Glomerular visceral epithelial cell (primary cell): Measurements from ENCODE around the gene SYNJ2.

ENCODE experiments used
- DNase-seq: peaks from one replicate; pipeline ENCODE4 v3.0.0-alpha.2; 2016; ENCODE audit errors: extremely low spot score

Gene SYNJ2

DNA sequence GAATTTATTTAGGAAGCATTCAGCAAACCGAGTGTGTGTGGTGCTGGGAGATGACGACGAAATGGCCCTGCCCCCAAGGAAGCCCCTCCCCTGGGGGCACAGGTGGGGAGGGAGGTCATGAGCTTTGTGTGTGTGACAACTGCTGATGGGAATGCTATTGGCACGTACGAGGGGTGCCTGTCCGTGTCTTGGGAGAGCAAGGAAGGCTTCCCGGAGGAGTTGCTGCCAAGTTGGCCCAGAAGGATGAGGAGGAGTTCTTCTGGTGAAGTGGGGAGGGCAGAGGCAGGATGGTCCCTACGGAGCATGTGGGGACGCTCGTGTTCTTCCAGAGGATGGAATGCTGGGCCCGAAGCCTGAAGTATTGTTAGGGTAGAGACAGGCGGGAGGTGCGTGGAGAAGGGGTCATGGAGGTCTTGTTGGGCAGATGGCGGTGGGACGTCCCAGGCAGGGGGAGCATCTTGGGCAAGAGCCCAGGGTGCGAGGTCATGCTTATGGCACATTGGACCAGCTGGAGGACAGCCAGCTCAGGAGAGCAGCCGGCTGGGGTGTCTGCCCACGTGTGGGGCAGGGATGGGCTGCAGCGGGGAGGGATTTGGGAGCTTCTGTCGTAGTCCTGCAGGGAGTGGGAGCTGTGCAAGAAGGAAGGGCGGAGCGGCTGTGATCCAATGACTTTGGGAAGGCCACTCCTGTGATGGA, 46.1 kb downstream of the SYNJ2 start:
- peak; percentile 66 for DNase-seq

GRCh38 chr6:158028421-158028820, 46.8 kb downstream of the SYNJ2 start:
- DNase-seq = no peak

DNA sequence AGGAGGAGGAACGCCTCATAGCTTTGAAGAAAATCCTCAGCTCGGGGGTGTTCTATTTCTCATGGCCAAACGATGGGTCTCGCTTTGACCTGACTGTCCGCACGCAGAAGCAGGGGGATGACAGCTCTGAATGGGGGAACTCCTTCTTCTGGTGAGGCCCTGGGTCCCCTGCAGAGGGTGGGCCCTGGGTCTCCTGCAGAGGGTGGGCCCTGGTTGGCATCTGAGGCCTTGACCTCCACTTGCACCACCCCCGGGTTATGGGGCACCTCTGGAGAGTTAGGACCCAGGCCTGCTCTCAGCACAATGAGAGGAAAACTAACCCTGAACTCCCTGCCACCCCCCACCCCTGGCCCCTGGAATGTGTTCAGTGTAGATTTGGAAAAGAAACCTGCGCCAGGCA, 47.2 kb downstream of the SYNJ2 start:
- no peak for DNase-seq

- no peak for DNase-seq
Observed at GRCh38 chr6:158029668-158030230, 48.1 kb downstream of the SYNJ2 start.

DNA sequence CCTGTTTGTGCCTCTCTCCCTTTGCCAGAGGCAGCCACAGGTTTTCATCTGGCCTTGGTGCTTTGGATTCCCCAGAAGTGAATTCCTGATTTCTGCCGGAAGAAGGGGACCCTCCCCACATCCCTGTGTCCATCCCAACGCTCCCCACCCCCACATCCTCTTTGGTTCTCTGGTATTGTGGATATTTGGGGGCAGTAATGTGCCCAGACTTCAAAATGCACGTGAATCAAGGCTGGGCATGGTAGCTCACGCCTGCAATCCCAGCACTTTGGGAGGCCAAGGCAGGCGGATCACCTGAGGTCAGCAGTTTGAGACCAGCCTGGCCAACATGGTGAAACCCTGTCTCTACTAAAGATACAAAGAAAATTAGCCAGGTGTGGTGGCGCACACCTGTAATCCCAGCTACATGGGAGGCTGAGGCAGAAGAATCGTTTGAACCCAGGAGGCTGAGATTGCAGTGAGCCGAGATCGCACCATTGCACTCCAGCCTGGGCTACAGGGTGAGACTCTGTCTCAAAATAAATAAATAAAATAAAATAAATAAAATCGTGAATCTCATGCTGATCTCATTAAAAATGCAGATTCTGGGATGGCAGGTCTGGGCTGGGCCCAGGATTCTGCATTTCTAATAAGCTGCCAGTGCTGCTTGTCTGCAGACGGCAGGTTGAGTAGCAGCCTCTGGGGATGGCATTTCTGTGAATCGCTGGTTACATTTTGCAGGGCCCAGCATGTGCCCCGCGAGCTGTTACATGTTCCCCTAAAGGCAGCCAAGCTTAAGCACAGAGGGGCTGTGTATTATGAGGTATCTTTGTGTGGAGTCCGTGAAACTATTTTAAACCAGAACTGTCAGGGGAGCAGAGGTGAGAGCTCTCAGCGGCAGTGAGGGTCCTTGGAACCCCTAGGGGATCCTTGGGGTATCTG, 49.0 kb downstream of the SYNJ2 start:
- no peak for DNase-seq

DNA sequence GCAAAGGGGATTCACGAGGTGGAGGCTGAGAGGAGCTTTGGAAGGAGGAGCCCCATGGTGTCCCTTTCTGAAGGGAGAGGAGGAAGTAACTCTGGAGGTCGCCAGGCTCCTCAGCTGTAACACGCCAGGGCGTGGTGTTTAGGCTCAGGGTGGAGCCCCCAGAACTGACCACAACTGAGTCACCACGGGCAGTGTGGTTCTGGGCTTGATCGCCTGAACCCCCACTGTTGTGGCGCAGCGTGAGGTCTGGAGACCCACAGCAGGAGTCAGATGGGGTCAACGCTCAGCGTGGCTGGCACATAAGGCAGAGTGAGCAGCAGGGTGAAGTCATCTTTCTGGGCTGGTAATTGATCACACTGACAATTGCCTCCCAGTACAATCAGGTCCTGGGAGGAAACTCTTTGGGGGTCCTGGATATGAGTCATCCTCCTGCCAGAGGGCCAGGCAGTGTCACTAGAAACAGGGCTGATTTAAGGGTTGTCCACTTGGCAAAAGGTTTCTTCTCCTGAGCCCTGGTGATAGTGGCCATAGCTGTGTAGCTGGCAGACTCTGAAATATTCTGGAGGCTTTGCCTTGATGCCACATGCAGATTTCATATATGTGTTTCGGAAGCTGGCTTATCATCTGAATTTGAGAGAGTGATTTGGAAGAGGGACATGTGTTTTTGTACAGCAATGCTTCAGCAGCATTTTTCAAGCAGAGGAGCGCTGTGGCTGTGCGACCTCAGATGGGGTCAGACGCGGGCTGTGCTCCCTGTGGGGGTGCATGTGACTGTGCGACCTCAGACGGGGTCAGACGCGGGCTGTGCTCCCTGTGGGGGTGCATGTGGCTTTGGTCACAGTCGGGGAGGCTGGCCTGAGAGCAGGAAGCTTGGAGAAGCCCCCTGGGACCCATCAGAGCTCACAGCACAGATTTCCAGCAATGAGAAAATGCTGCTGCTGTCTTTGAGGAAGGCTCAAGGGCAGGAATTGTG, 50.0 kb downstream of the SYNJ2 start:
- DNase-seq = peak; percentile 99

- no peak for DNase-seq
Observed at GRCh38 chr6:158032354-158032733, 50.7 kb downstream of the SYNJ2 start.

GRCh38 chr6:158033077-158033750, 51.6 kb downstream of the SYNJ2 start:
- DNase-seq = no peak

DNA sequence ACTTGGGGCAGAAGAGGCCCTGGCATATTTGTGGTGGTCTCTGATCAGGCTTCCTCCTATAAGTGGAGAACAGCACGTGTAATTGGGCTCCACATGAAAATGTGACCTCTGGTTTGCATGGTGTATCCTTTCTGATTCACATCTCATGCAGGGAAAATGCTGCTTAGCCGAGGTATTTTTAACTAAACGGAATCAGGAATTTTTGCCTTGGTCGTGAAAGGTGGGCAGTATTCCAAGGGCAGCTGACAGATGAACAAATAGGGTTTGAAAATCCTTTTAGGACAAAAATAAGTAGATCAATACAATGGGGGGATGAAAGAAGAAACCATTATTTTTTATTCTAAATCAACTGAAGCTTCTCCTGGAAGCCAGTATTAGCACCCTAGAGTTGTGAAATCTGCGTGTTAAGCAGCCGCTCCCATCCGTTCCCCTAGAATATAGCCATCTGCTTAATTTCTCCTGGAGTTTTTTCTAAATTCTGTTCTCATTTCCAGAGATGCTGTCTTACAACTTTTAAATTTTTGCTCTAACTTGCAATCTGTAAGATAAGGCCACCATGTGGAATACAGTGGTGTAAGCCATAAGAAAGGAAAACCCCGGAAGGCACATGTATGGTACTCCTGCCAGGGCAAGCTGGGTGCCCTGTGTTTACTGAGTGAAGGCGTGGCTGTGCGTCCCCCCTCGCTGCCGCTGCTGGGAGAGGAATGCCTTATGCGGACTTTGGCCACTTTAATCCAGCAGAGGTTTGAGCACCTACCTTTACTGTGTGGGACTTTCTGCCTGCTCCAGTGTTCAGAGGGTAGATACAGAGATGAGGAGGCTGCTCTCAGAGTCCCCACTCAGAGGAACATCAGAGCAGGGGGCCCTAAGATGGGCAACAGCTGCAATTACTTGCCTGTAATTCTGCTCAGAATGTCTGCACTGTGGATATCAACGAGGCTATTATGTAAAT, 52.4 kb downstream of the SYNJ2 start:
- DNase-seq = no peak

- DNase-seq = no peak
Observed at GRCh38 chr6:158036261-158036660, 54.6 kb downstream of the SYNJ2 start.

GRCh38 chr6:158037021-158037420, 55.4 kb downstream of the SYNJ2 start:
- no peak for DNase-seq

GRCh38 chr6:158037771-158038170, 56.1 kb downstream of the SYNJ2 start:
- no peak for DNase-seq

DNA sequence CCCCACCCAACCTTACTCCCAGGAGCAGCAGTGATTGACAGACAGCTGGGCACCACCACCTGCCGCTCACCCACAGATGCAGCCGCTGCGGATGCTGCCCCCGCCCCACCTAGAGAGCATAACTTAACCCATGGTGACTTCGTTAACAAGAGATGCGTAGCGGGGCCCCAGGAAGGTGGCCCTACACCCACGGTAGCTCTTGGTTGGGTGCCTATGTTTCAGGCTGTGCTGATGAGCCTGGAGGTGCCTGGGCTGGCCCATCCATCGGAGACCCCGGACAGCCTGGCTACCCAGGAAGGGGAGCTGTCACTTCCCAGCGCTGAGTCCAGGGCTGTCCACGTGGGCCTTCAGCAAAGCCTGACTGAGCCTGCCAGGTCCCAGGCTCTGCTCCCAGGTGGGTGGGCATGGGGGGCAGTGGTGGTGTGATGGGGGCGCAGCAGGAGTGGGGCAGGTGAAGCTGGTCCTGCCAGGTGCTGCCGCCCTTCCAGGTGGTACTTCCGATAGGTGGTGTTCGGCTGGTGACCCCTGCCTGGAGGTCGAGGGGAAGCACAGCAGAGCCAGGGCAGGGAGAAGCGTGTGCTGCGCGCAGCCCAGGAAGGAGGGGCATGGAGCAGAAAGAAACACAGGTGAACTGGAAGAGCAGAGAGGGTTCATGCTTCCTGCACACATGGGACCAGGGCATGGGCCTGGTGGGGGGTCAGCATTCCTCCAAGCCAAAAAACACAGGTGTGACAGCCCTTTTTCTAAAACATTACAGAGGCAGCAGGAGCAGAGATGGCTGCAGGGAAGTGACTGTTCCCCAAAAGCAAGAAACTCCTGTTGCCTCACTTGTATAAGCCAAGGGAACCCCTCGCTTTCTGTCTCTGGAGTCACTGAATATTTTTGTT, 56.9 kb downstream of the SYNJ2 start:
- no peak for DNase-seq

DNA sequence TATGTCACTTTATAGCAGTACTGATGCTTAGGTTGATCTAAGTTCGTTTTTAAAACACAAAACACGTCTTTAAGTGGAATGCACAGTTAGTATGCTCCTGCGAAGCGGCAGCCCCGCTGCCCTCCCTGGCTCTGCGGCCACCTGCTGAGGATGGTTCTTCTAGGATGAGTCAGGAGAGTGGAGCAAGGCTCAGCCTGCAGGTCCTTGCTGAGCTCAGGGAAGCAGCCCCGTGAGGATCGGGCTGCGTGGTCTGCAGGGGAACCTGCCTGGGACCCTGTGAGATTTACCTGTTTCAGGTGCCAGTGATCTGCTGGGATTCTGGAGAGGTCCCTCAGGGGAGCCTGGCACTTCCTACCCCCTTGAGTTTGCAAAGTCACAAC, 57.5 kb downstream of the SYNJ2 start:
- DNase-seq = peak; percentile 78

GRCh38 chr6:158039571-158040050, 57.9 kb downstream of the SYNJ2 start:
- DNase-seq = peak; percentile 86

DNA sequence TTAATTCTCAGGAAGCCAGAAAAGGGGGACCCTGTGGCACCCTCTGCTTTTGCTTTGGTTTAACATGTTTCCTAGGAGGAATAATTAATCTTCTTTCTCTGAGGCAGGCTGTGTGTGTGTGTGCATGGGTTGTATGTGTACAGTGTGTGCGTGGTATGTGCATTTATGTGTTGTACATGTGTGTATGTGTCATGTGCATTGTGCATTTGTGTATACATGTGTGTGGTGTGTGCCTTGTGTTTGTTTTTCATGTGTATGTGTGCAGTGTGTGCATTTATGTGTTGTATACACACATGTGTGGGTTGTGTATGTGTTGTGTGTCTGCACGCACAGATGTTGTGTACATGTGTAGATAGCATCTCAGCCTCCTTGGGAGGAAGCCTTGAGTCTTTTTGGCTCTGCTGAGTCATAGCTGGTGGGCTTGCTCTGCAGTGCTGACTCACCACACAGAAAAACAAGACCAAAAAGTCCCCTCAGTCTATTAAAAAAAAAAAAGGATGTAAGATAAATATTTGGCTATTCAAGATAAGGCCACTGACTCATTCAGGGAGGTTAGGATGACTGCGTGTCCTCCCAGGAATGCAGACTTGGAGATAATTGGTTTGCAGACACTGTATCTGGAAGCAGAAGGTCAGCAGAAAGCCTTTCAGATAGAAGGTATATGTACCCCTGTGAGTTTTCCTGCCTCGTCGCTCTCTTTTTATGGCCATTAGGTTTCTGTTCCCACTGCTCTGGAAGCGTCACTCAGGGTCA, 58.6 kb downstream of the SYNJ2 start:
- peak; percentile 97 for DNase-seq

- peak; percentile 77 for DNase-seq
Observed at GRCh38 chr6:158040804-158041347, 59.2 kb downstream of the SYNJ2 start.

DNA sequence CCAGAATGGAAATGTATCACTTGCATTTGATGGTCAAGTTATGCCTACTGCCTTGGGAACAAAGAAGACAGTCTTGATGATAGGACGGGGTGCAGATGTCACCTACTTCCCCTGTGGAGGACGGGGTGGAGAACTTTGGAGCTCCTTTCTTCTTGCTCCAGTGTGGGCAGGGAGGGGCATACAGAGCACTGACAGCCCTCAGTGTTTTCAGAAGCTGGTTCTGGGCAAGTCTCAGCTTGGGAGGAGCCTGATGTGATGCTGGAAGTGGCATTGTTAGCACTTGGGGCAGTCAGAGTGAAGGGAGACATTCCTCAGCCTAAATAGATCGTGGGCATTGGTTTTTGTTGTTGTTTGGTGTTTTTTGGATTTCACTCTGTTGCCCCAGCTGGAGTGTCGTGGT, 59.7 kb downstream of the SYNJ2 start:
- no peak for DNase-seq
